Activated CD4-positive, alpha-beta memory T cell treated with anti-CD3 and anti-CD28 coated beads, Interleukin-2, amount 10 ng/mL, durations not matched to agents 7 days and 5 days (primary cell): ENCODE data around the gene CA14. TPM values are rescaled to one million over a fixed set of nuclear protein-coding genes. Genes with fewer than 3 reads are reported as not detected.
"Not testable (repeated sequence)": the region's sequence is repeated elsewhere in the genome, so short reads cannot be mapped to it uniquely, and the experiment has no call there.

Source experiments
- CTCF ChIA-PET: fragments of 350-600 bp; sonication (Branson Sonifier 250); formaldehyde crosslinking; loops from one replicate; lab custom pipeline; 2021; ENCODE audit warnings: antibody characterized with exemption, inconsistent platforms; lab: Charles Lee
- POLR2A ChIA-PET: fragments of 350-600 bp; sonication (Branson Sonifier 250); formaldehyde crosslinking; loops from one replicate; lab custom pipeline; 2021; ENCODE audit warnings: antibody characterized with exemption; lab: Charles Lee
- DNase-seq: peaks from one replicate; pipeline ENCODE4 v3.0.0-alpha.2; 2020
- H3K27ac Mint-ChIP-seq: one replicate; pipeline ENCODE4 v1.8.0; 2021; ENCODE audit warnings: mild to moderate bottlenecking, mixed read lengths
- H3K27me3 Mint-ChIP-seq: one replicate; pipeline ENCODE4 v1.8.0; 2021; ENCODE audit warnings: mixed read lengths
- H3K36me3 Mint-ChIP-seq: one replicate; pipeline ENCODE4 v1.8.0; 2021; ENCODE audit warnings: low read depth, mixed read lengths
- H3K4me1 Mint-ChIP-seq: one replicate; pipeline ENCODE4 v1.8.0; 2021; ENCODE audit warnings: mixed read lengths
- H3K4me3 Mint-ChIP-seq: one replicate; pipeline ENCODE4 v1.8.0; 2021; ENCODE audit warnings: mild to moderate bottlenecking, mixed read lengths
- H3K9me3 Mint-ChIP-seq: one replicate; pipeline ENCODE4 v1.8.0; 2021; ENCODE audit warnings: mixed read lengths
- total RNA-seq, 2 experiments: library from RNA; stranded (reverse); gene quantifications; one replicate each; pipeline ENCODE4 v1.2.3, GENCODE V29; 2021

Gene CA14
- total RNA-seq, 2 experiments from 2014 or later: not detected

DNA sequence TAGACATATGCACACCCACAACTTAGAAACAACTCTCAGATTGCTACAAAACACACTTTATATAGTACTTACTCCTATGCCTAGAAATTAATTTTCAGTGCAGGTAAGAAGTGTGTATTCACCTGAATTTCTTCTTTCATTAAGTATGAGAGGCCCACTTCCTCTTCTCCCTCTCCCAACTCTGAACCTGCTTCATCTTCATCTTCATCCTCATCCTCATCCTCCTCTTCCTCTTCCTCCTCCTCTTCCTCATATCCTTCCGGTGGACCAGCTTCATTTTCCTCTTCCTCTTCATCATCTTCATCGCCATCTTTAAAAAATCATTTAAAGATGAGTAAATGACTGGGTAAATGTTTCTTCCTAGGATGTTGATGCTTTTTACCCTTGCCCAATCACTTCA, 31.1 kb upstream of the CA14 start:
- H3K4me1 Mint-ChIP-seq: peaks cover 32% of the 10 kb centered on the region
- H3K36me3 Mint-ChIP-seq: peaks cover 65% of the 10 kb centered on the region

GRCh38 chr1:150227228-150227627, 30.3 kb upstream of the CA14 start:
- H3K27ac Mint-ChIP-seq: no peak overlapping the region
- no peak overlapping the region for H3K4me3 Mint-ChIP-seq
- H3K27me3 Mint-ChIP-seq: no peaks in the 10 kb centered on the region
- ChIA-PET POLR2A (no interaction called here), CTCF (no interaction called here)
- H3K36me3 Mint-ChIP-seq: peaks cover 62% of the 10 kb centered on the region
- no peak for DNase-seq
- H3K4me1 Mint-ChIP-seq: peaks cover 33% of the 10 kb centered on the region
- no peaks in the 10 kb centered on the region for H3K9me3 Mint-ChIP-seq

More for the DNA sequence above, 31.1 kb upstream of the CA14 start:
- Mint-ChIP-seq H3K4me3 (no peak overlapping the region), H3K9me3 (no peaks in the 10 kb centered on the region), H3K27ac (peak overlapping the region; percentile 44), H3K27me3 (no peaks in the 10 kb centered on the region)
- POLR2A ChIA-PET: interaction anchor here (1.8 to 2.9 kb wide), 2 partner anchors 9 to 13 kb away, joined by 7 to 11 read pairs; partner anchors contain the start of gene ANP32E
- CTCF ChIA-PET: no interaction called here
- no peak for DNase-seq

DNA sequence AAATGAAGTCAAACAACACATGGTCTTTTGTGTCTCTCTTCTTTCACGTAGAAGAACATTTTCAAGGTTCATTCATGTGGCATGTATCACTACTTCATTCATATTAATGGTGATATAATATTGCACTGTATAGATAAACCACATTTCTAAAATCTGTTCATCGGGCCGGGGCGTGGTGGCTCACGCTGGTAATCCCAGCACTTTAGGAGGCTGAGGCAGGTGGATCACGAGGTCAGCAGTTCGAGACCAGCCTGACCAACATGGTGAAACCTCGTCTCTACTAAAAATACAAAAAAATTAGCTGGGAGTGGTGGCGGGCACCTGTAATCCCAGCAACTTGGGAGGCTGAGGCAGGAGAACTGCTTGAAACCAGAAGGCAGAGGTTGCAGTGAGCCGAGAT, 29.3 kb upstream of the CA14 start:
- H3K4me3 Mint-ChIP-seq, DNase-seq, H3K27ac Mint-ChIP-seq, H3K27me3 Mint-ChIP-seq, CTCF ChIA-PET, H3K9me3 Mint-ChIP-seq: not testable (repeated sequence)
- Mint-ChIP-seq H3K36me3 (peaks cover 60% of the 10 kb centered on the region), H3K4me1 (peaks cover 40% of the 10 kb centered on the region)
- POLR2A ChIA-PET: interaction anchor here (1.3 kb wide), 1 partner anchor 27 kb away, joined by 4 read pairs; no protein-coding TSS in a partner anchor

DNA sequence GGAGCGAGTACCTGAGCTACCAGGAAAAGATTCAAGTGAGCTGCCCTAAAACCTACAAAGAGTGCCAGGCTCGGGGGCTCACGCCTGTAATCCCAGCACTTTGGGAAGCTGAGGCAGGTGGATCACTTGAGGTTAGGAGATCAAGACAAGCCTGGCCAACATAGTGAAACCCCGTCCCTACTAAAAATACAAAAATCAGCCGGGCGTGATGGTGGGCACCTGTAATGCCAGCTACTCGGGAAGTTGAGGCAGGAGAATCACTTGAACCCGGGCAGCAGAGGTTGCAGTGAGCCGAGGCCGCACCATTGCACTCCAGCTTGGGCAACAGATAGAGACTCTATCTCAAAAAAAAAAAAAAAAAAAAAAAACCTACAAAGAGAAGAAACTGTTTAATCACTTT, 24.7 kb upstream of the CA14 start:
- ChIA-PET POLR2A (interaction anchor here (0.8 to 4.7 kb wide), 11 partner anchors 8 to 346 kb away, joined by 3 to 70 read pairs (median 12); partner anchors contain the start of genes APH1A, RPRD2 and VPS45), CTCF (interaction anchor here (0.6 to 2.6 kb wide), 8 partner anchors 9 to 327 kb away, joined by 4 to 9 read pairs (median 5); no protein-coding TSS in a partner anchor)
- H3K27me3 Mint-ChIP-seq, H3K9me3 Mint-ChIP-seq, H3K27ac Mint-ChIP-seq, H3K4me3 Mint-ChIP-seq, DNase-seq: not testable (repeated sequence)
- Mint-ChIP-seq H3K4me1 (peaks cover 30% of the 10 kb centered on the region), H3K36me3 (peaks cover 34% of the 10 kb centered on the region)

GRCh38 chr1:150233359-150234308, 23.9 kb upstream of the CA14 start:
- Mint-ChIP-seq H3K27ac (no peak overlapping the region), H3K36me3 (peaks cover 29% of the 10 kb centered on the region), H3K27me3 (no peaks in the 10 kb centered on the region), H3K4me1 (peaks cover 29% of the 10 kb centered on the region), H3K4me3 (no peak overlapping the region), H3K9me3 (no peaks in the 10 kb centered on the region)
- CTCF ChIA-PET: interaction anchor here (0.6 to 2.6 kb wide), 12 partner anchors 9 to 326 kb away, joined by 3 to 9 read pairs (median 4); no protein-coding TSS in a partner anchor
- DNase-seq: peak; percentile 42
- POLR2A ChIA-PET: interaction anchor here (0.7 to 4.7 kb wide), 27 partner anchors 9 to 740 kb away, joined by 3 to 70 read pairs (median 6); partner anchors contain the start of genes APH1A, ENSA, FALEC and PLEKHO1

- Mint-ChIP-seq H3K36me3 (peaks cover 25% of the 10 kb centered on the region), H3K4me3 (no peak overlapping the region), H3K4me1 (peaks cover 26% of the 10 kb centered on the region), H3K27ac (no peak overlapping the region), H3K9me3 (no peaks in the 10 kb centered on the region), H3K27me3 (no peaks in the 10 kb centered on the region)
- POLR2A ChIA-PET: interaction anchor here (0.6 to 4.7 kb wide), 27 partner anchors 9 to 740 kb away, joined by 3 to 70 read pairs (median 6); partner anchors contain the start of genes APH1A, ENSA, FALEC and PLEKHO1
- CTCF ChIA-PET: interaction anchor here (0.7 to 2.6 kb wide), 8 partner anchors 10 to 161 kb away, joined by 3 to 9 read pairs (median 4); no protein-coding TSS in a partner anchor
- no peak for DNase-seq
Observed at GRCh38 chr1:150234309-150234565, 23.3 kb upstream of the CA14 start.

GRCh38 chr1:150234566-150235293, 22.8 kb upstream of the CA14 start:
- no peak overlapping the region for H3K27ac Mint-ChIP-seq
- H3K36me3 Mint-ChIP-seq: peaks cover 25% of the 10 kb centered on the region
- DNase-seq: peak; percentile 93
- peaks cover 26% of the 10 kb centered on the region for H3K4me1 Mint-ChIP-seq
- POLR2A ChIA-PET: interaction anchor here (0.6 to 4.7 kb wide), 29 partner anchors 10 to 739 kb away, joined by 3 to 70 read pairs (median 5); partner anchors contain the start of genes APH1A, FALEC, GOLPH3L and PLEKHO1
- CTCF ChIA-PET: interaction anchor here (0.8 to 2.6 kb wide), 4 partner anchors 10 to 347 kb away, joined by 3 to 8 read pairs (median 6); a partner anchor contains a TSS
- no peaks in the 10 kb centered on the region for H3K27me3 Mint-ChIP-seq
- H3K4me3 Mint-ChIP-seq: no peak overlapping the region
- no peaks in the 10 kb centered on the region for H3K9me3 Mint-ChIP-seq

DNA sequence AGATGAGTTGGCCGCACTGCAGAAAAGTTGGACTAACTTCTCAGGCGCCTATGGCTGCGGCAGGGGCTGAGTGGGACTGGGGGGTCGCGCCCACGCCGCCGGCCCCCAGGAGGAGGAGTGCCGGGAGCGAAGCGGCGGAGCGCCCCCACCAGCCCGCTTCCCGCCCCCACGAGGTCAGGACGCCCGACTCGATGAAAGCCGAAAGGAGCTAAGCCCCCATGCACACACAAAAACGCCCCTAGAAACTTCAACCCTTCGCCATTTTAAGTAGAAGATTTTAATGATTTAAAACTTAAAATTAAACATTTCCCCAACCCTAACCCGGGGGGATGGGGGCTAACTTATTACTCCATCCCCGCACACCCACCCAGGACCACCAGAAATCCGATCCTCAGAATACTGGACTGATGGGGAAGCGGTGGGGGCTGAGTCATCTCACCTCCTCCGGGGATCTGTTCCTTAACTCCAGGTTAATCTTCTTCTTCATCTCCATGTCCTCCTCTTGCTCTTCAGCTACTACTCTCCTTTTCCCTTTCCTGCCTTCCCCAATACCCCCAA, 22.2 kb upstream of the CA14 start:
- Mint-ChIP-seq H3K4me1 (peaks cover 24% of the 10 kb centered on the region), H3K27ac (no peak overlapping the region), H3K27me3 (no peaks in the 10 kb centered on the region), H3K4me3 (no peak overlapping the region), H3K36me3 (peaks cover 21% of the 10 kb centered on the region), H3K9me3 (no peaks in the 10 kb centered on the region)
- POLR2A ChIA-PET: interaction anchor here (0.6 to 4.7 kb wide), 24 partner anchors 10 to 462 kb away, joined by 3 to 70 read pairs (median 4); partner anchors contain the start of genes APH1A, CA14, CIART and ENSA
- peak; percentile 41 for DNase-seq
- CTCF ChIA-PET: interaction anchor here (0.5 to 1.7 kb wide), 4 partner anchors 48 to 347 kb away, joined by 3 to 5 read pairs (median 4); partner anchors contain the start of gene RPRD2

GRCh38 chr1:150235852-150236613, 21.5 kb upstream of the CA14 start, which contains the start of gene ANP32E:
Gene ANP32E (minus strand): TSS chr1:150236112. CDS start chr1:150235786, 326 bp downstream.
- Mint-ChIP-seq H3K36me3 (peaks cover 17% of the 10 kb centered on the region), H3K9me3 (no peaks in the 10 kb centered on the region), H3K4me3 (no peak within 1 kb of the TSS), H3K4me1 (peaks cover 22% of the 10 kb centered on the region), H3K27ac (no peak within 1 kb of the TSS), H3K27me3 (no peaks in the 10 kb centered on the region)
- peak; percentile 96 for DNase-seq
- CTCF ChIA-PET: interaction anchor here (0.5 to 1.7 kb wide), 4 partner anchors 49 to 348 kb away, joined by 3 to 5 read pairs (median 4); partner anchors contain the start of gene RPRD2
- POLR2A ChIA-PET: interaction anchor here (0.6 to 4.7 kb wide), 27 partner anchors 10 to 461 kb away, joined by 3 to 70 read pairs (median 4); partner anchors contain the start of genes APH1A, CA14, CIART and ENSA

GRCh38 chr1:150236614-150237100, 20.9 kb upstream of the CA14 start:
- peaks cover 17% of the 10 kb centered on the region for H3K36me3 Mint-ChIP-seq
- ChIA-PET CTCF (interaction anchor here (0.6 to 1.7 kb wide), 2 partner anchors 127 to 335 kb away, joined by 3 to 5 read pairs; partner anchors contain the start of gene RPRD2), POLR2A (interaction anchor here (0.5 to 4.5 kb wide), 12 partner anchors 18 to 349 kb away, joined by 3 to 50 read pairs (median 4); partner anchors contain the start of genes APH1A, CA14 and RPRD2)
- DNase-seq: no peak
- no peak overlapping the region for H3K4me3 Mint-ChIP-seq
- H3K9me3 Mint-ChIP-seq: no peaks in the 10 kb centered on the region
- no peaks in the 10 kb centered on the region for H3K27me3 Mint-ChIP-seq
- H3K4me1 Mint-ChIP-seq: peaks cover 21% of the 10 kb centered on the region
- no peak overlapping the region for H3K27ac Mint-ChIP-seq

DNA sequence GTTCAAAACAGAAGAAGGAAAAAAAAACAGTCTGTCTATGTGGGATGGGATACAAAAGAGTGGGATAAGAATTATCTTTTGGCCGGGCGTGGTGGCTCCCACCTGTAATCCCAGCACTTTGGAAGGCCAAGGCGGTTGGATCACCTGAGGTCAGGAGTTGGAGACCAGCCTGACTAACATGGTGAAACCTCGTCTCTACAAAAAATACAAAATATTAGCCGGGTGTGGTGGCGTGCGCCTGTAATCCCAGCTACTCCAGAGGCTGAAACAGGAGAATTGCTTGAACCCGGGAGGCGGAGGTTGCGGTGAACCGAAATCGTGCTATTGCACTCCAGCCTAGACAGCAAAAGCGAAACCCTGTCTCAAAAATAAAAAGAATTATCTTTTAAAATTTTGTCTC, 20.4 kb upstream of the CA14 start:
- not testable (repeated sequence) for H3K4me3 Mint-ChIP-seq, DNase-seq, H3K27ac Mint-ChIP-seq, H3K27me3 Mint-ChIP-seq, H3K9me3 Mint-ChIP-seq
- peaks cover 17% of the 10 kb centered on the region for H3K36me3 Mint-ChIP-seq
- ChIA-PET POLR2A (interaction anchor here (0.5 to 4.5 kb wide), 9 partner anchors 19 to 350 kb away, joined by 3 to 50 read pairs (median 4); partner anchors contain the start of genes APH1A, CA14 and RPRD2), CTCF (interaction anchor here (1.7 kb wide), 1 partner anchor 127 kb away, joined by 5 read pairs; the partner anchor contains the start of gene RPRD2)
- H3K4me1 Mint-ChIP-seq: peaks cover 18% of the 10 kb centered on the region
